22Rv1 (cell line): Measurements from ENCODE around the gene NDRG3.

Experiments
- CTCF ChIP-seq: fragments of 450-650 bp; IDR thresholded peaks from 2 replicates; pipeline ENCODE4 v1.5.1; 2017; ENCODE audit warnings: mild to moderate bottlenecking
- ZFX ChIP-seq: fragments of 450-650 bp; IDR thresholded peaks from 2 replicates; pipeline ENCODE4 v1.6.1; 2017; ENCODE audit warnings: antibody characterized with exemption, borderline replicate concordance

- TF ChIP-seq CTCF (no peak), ZFX (no peak)
These were observed 130.9 kb downstream of the NDRG3 start for GRCh38 chr20:36614781-36615557.
